Measurements from ENCODE around the gene ATP4A.

- TF ChIP-seq EZH2phosphoT487 (IDR thresholded peaks at IDR 0.05; ENCODE audit: borderline replicate concordance) (no peak), CTCF (conservative IDR thresholded peaks at IDR 0.05; ENCODE audit: low read length) (no peak)
Measured at GRCh38 chr19:35601971-35602370, 38.5 kb upstream of the ATP4A start.

Data from Loucy (cell line).